GM12878 (cell line): Measurements from ENCODE around the gene KCNQ1. TPM values are rescaled to one million over a fixed set of nuclear protein-coding genes. Genes with fewer than 3 reads are reported as not detected.

Experiments
- ATAC-seq: fragments of 200-7000 bp; cut with Tn5 transposase; 3 replicates; pipeline ENCODE4 v1.9.1; 2020; ENCODE audit warnings: mild to moderate bottlenecking, moderate library complexity
- BruUV-seq: library from RNA; stranded (reverse); fragments of 400-500 nt; replicated peaks from 2 replicates; lab custom pipeline; 2021; lab: Mats Ljungman, UMichigan
- CTCF ChIA-PET: fragments of 300-600 bp; sonication (Branson Sonifier 250); formaldehyde crosslinking; extraction: SDS; loops from one replicate; lab custom pipeline; 2021; ENCODE audit warnings: inconsistent platforms; lab: Yijun Ruan, JAX
- POLR2A ChIA-PET: fragments of 350-600 bp; formaldehyde crosslinking; extraction: SDS; loops from one replicate; lab custom pipeline; 2021; ENCODE audit warnings: inconsistent platforms; lab: Charles Lee
- RAD21 ChIA-PET: fragments of 300-600 bp; sonication (Branson Sonifier 250); formaldehyde crosslinking; loops from one replicate; lab custom pipeline; 2023; ENCODE audit warnings: antibody characterized with exemption; ENCODE audit not compliant: unreplicated experiment; lab: Charles Lee
- SMC1A ChIA-PET: fragments of 300-600 bp; sonication (Branson Sonifier 250); formaldehyde crosslinking; loops from one replicate; lab custom pipeline; 2023; ENCODE audit not compliant: unreplicated experiment, uncharacterized antibody; lab: Charles Lee
- DNase-seq: peaks from one replicate; pipeline ENCODE4 v3.0.0-alpha.2; 2011; ENCODE audit warnings: low read depth, low spot score
- FAIRE-seq: peaks from 3 replicates; lab custom pipeline; 2011; peaks lifted over from hg19 to GRCh38; lab: Jason Lieb, UNC
- H2AFZ ChIP-seq: 2 replicates; pipeline ENCODE4 v1.6.0; 2011; ENCODE audit warnings: low read depth, low read length, control low read depth; ENCODE audit not compliant: control insufficient read depth
- H3K27ac ChIP-seq: 2 replicates; pipeline ENCODE4 v1.5.1; 2011; ENCODE audit warnings: control low read depth; ENCODE audit not compliant: control insufficient read depth, insufficient read depth
- H3K27me3 ChIP-seq, 2 experiments: replicated peaks in 1 of 2; 2 replicates each; pipeline versions ENCODE4 v1.6.0 to v1.6.1; 2011; ENCODE audit warnings: low read length in 1 of 2; ENCODE audit not compliant: control insufficient read depth in 2 of 2, insufficient read depth in 2 of 2
- H3K36me3 ChIP-seq, 2 experiments: 2 replicates each; pipeline ENCODE4 v1.5.1; 2011; ENCODE audit warnings: low read length in 1 of 2; ENCODE audit not compliant: control insufficient read depth in 2 of 2, insufficient read depth in 2 of 2
- H3K4me1 ChIP-seq: 2 replicates; pipeline ENCODE4 v1.6.1; 2011; ENCODE audit warnings: mild to moderate bottlenecking, low read length, moderate library complexity, mixed read lengths; ENCODE audit not compliant: control insufficient read depth, insufficient read depth
- H3K4me2 ChIP-seq: 2 replicates; pipeline ENCODE4 v1.6.0; 2011; ENCODE audit warnings: control low read depth; ENCODE audit not compliant: control insufficient read depth, insufficient read depth
- H3K4me3 ChIP-seq: fragments of 200-600 bp; sonication (generic); 2 replicates; pipeline ENCODE4 v1.5.1; 2016
- H3K79me2 ChIP-seq: 2 replicates; pipeline ENCODE4 v1.6.0; 2011; ENCODE audit warnings: low read length; ENCODE audit not compliant: control insufficient read depth, insufficient read depth
- H3K9ac ChIP-seq: 2 replicates; pipeline ENCODE4 v1.8.0; 2011; ENCODE audit warnings: low read length, control low read depth, mixed read lengths; ENCODE audit not compliant: control insufficient read depth, insufficient read depth
- H3K9me3 ChIP-seq: replicated peaks from 3 replicates; pipeline ENCODE4 v1.5.1; 2011; ENCODE audit warnings: mild to moderate bottlenecking, low read length; ENCODE audit not compliant: control insufficient read depth, insufficient read depth
- H4K20me1 ChIP-seq: 2 replicates; pipeline ENCODE4 v1.6.0; 2011; ENCODE audit not compliant: control insufficient read depth, insufficient read depth
- CUX1 ChIP-seq: IDR thresholded peaks from 2 replicates; pipeline ENCODE4 v1.6.1; 2012; ENCODE audit warnings: improper control_type of control experiment, low read depth, low read length; ENCODE audit not compliant: insufficient replicate concordance
- YY1 ChIP-seq: IDR thresholded peaks from 2 replicates; pipeline ENCODE4 v1.6.1; 2011; ENCODE audit warnings: low read depth, mild to moderate bottlenecking, low read length
- ZNF207 ChIP-seq: fragments of 450-650 bp; IDR thresholded peaks from 2 replicates; pipeline ENCODE4 v1.6.1; 2014; ENCODE audit warnings: antibody characterized with exemption, mild to moderate bottlenecking, borderline replicate concordance
- WGBS: methylation state at CpG from one replicate; pipeline ENCODE4 v1.1.6; 2016; ENCODE audit warnings: low lambda C conversion rate; ENCODE audit not compliant: insufficient replicate concordance, insufficient coverage; ENCODE audit errors: missing lambda C conversion rate; 5-methylcytosine and 5-hydroxymethylcytosine counted together
- in situ Hi-C: fragments of 300-500 bp; cut with MboI; formaldehyde crosslinking; loops from 9 replicates; pipeline ENCODE4 v1.14.3; 2018; ENCODE audit warnings: mixed read lengths
- intact Hi-C: fragments of 100-400 bp; cut with micrococcal nuclease; formaldehyde crosslinking; loops from one replicate; pipeline ENCODE4 v1.14.2; 2022; ENCODE audit not compliant: unreplicated experiment
- polyA plus RNA-seq, 11 experiments: library from polyadenylated mRNA; depleted of rRNA in 4 of 11; unstranded in 6 of 11; stranded (reverse) in 5 of 11; fragments of >200 nt; fragmentation: Nextera tagmentation in 4 of 11; fragmentation: Illumina TruSeq in 1 of 11; extraction: Ambion mirVana in 4 of 11; extraction: Trizol in 1 of 11; gene quantifications; 1 replicate in 1 of 11; 2 replicates in 10 of 11; pipeline versions ENCODE4 v1.2.1 to v1.2.3, GENCODE V29; 2011 to 2016; ENCODE audit warnings: inconsistent platforms in 2 of 11, missing spikeins in 2 of 11, low read depth in 1 of 11
- total RNA-seq, 4 experiments: library from RNA; depleted of rRNA in 3 of 4; stranded (reverse); fragments of >200 nt in 3 of 4; fragmentation: Illumina TruSeq in 1 of 4; extraction: Trizol in 1 of 4; gene quantifications; 2 replicates each; pipeline versions ENCODE4 v1.2.1 to v1.2.3, GENCODE V29; 2013 to 2021

The KCNQ1 gene
- total and polyA plus RNA-seq, 10 of the 15 experiments (the other 5 are each of a cell fraction or from before 2014, with no cell fraction given) = 0.03 to 0.15 (median 0.12) TPM; not detected in 7

GRCh38 chr11:2717561-2718325 lies 272.9 kb downstream of the KCNQ1 start:
- WGBS = 44% methylated on average over 22 of the region's 22 CpGs
- Histone ChIP-seq H2AFZ (no peak overlapping the region), H3K27ac (no peak overlapping the region), H3K9me3 (no peaks in the 10 kb centered on the region), H3K9ac (no peak overlapping the region), H3K36me3 (no peaks in the 10 kb centered on the region), H3K4me1 (no peaks in the 10 kb centered on the region), H3K79me2 (no peaks in the 10 kb centered on the region), H3K4me3 (no peak overlapping the region), H3K4me2 (no peak overlapping the region), H4K20me1 (no peaks in the 10 kb centered on the region), H3K27me3 (peaks cover 2 to 3% of the 10 kb centered on the region in 2 experiments; a peak in 2 of 4 replicates)
- intact Hi-C loops (no loop called here), in situ Hi-C loops (no loop called here)
- SMC1A ChIA-PET = no interaction called here
- TF ChIP-seq ZNF207 (no peak), CUX1 (no peak), YY1 (no peak)
- DNase-seq (no peak), FAIRE-seq (no peak), ATAC-seq (no peak)
- CTCF ChIA-PET = no interaction called here
- RAD21 ChIA-PET = no interaction called here
- BruUV-seq = no TSS peak
- POLR2A ChIA-PET = no interaction called here
